Activated CD8-positive, alpha-beta T cell treated with anti-CD3 and anti-CD28 coated beads for 36 hours (primary cell): ENCODE data around the gene SLC25A2. TPM values are rescaled to one million over a fixed set of nuclear protein-coding genes. Genes with fewer than 3 reads are reported as not detected.
"Not testable (repeated sequence)": the region's sequence is repeated elsewhere in the genome, so short reads cannot be mapped to it uniquely, and the experiment has no call there.

Experiments used
- ATAC-seq: fragments of 200-7000 bp; cut with Tn5 transposase; one replicate; pipeline ENCODE4 v1.10.0; 2021; ENCODE audit warnings: mild to moderate bottlenecking, moderate library complexity
- CTCF ChIA-PET: fragments of 350-600 bp; sonication (Branson Sonifier 250); formaldehyde crosslinking; loops from one replicate; lab custom pipeline; 2021; ENCODE audit warnings: antibody characterized with exemption; lab: Charles Lee
- POLR2A ChIA-PET: fragments of 350-600 bp; sonication (Branson Sonifier 250); formaldehyde crosslinking; loops from one replicate; lab custom pipeline; 2021; ENCODE audit warnings: antibody characterized with exemption; lab: Charles Lee
- DNase-seq: peaks from one replicate; pipeline ENCODE4 v3.0.0-alpha.2; 2020
- H3K27ac Mint-ChIP-seq: one replicate; pipeline ENCODE4 v1.8.0; 2021; ENCODE audit warnings: mild to moderate bottlenecking, mixed read lengths
- H3K27me3 Mint-ChIP-seq: one replicate; pipeline ENCODE4 v1.8.0; 2021; ENCODE audit warnings: mixed read lengths
- H3K36me3 Mint-ChIP-seq: one replicate; pipeline ENCODE4 v1.8.0; 2021; ENCODE audit warnings: low read depth, mixed read lengths
- H3K4me1 Mint-ChIP-seq: one replicate; pipeline ENCODE4 v1.8.0; 2021; ENCODE audit warnings: low read depth, mixed read lengths
- H3K4me3 Mint-ChIP-seq: one replicate; pipeline ENCODE4 v1.8.0; 2021; ENCODE audit warnings: mild to moderate bottlenecking, moderate library complexity, mixed read lengths
- H3K9me3 Mint-ChIP-seq: one replicate; pipeline ENCODE4 v1.8.0; 2021; ENCODE audit warnings: mixed read lengths
- CTCF ChIP-seq: fragments of 200-600 bp; IDR thresholded peaks from one replicate; pipeline ENCODE4 v1.8.0; 2022; ENCODE audit warnings: antibody characterized with exemption, mild to moderate bottlenecking
- intact Hi-C: fragments of 100-400 bp; cut with micrococcal nuclease; formaldehyde crosslinking; loops from one replicate; pipeline ENCODE4 v1.10.0; 2022
- total RNA-seq, 2 experiments: library from RNA; stranded (reverse); gene quantifications; one replicate each; pipeline ENCODE4 v1.2.3, GENCODE V29; 2021

SLC25A2 gene
- under 1 TPM in 1 of 2 experiments, not detected in 1; 0.25 TPM for total RNA-seq

- Mint-ChIP-seq H3K27me3 (no peaks in the 10 kb centered on the region), H3K4me3 (no peak within 1 kb of the TSS), H3K36me3 (peaks cover 32% of the 10 kb centered on the region), H3K27ac (no peak within 1 kb of the TSS), H3K4me1 (no peaks in the 10 kb centered on the region), H3K9me3 (peaks cover 58% of the 10 kb centered on the region)
- ChIA-PET POLR2A (no interaction called here), CTCF (interaction anchor here (1.1 to 1.5 kb wide), 2 partner anchors 8 to 17 kb away, joined by 3 read pairs; partner anchors contain the start of gene TAF7)
- ATAC-seq (no peak), DNase-seq (no peak)
- intact Hi-C loops, result no loop called here
- no peak for TF ChIP-seq CTCF
Measured at GRCh38 chr5:141303756-141304155, at the start of gene SLC25A2. TSS of gene SLC25A2 (minus strand) at chr5:141304049. CDS start at chr5:141303865, 184 bp downstream.

DNA sequence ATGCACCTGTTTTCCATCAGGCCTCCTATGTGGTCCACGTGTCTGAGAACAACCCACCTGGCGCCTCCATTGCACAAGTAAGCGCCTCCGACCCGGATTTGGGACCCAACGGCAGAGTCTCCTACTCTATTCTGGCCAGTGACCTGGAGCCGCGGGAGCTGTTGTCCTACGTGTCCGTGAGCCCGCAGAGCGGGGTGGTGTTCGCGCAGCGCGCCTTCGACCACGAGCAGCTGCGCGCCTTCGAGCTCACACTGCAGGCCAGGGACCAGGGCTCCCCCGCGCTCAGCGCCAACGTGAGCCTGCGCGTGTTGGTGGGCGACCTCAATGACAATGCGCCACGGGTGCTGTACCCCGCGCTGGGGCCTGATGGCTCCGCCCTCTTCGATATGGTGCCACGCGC lies 47.7 kb upstream of the SLC25A2 start:
- ATAC-seq, result no peak
- H3K4me3 Mint-ChIP-seq, result no peak overlapping the region
- H3K27me3 Mint-ChIP-seq, result peaks cover 62% of the 10 kb centered on the region
- no peak overlapping the region for H3K27ac Mint-ChIP-seq
- DNase-seq, result no peak
- H3K4me1 Mint-ChIP-seq, result no peaks in the 10 kb centered on the region
- ChIA-PET CTCF (interaction anchor here (1.1 to 2.8 kb wide), 4 partner anchors 18 to 213 kb away, joined by 3 to 8 read pairs (median 6); partner anchors contain the start of genes PCDHGB3 and TAF7), POLR2A (no interaction called here)
- H3K36me3 Mint-ChIP-seq, result peaks cover 14% of the 10 kb centered on the region
- H3K9me3 Mint-ChIP-seq, result peaks cover 23% of the 10 kb centered on the region
- intact Hi-C loops, result no loop called here
- no peak for TF ChIP-seq CTCF

- peak; percentile 33 for TF ChIP-seq CTCF
- ChIA-PET CTCF (interaction anchor here (1.0 to 2.8 kb wide), 11 partner anchors 10 to 214 kb away, joined by 3 to 8 read pairs (median 5); partner anchors contain the start of genes PCDHGA10, PCDHGB2, PCDHGB3 and TAF7), POLR2A (no interaction called here)
- peak; percentile 56 for DNase-seq
- Mint-ChIP-seq H3K27ac (no peak within 1 kb of the TSS), H3K9me3 (peaks cover 18% of the 10 kb centered on the region), H3K4me3 (no peak within 1 kb of the TSS), H3K27me3 (peaks cover 53% of the 10 kb centered on the region), H3K36me3 (peaks cover 16% of the 10 kb centered on the region), H3K4me1 (no peaks in the 10 kb centered on the region)
- peak; percentile 60 for ATAC-seq
- intact Hi-C loops, result no loop called here
Measured at GRCh38 chr5:141349917-141350619, 46.2 kb upstream of the SLC25A2 start, which contains the start of gene PCDHGB1. TSS of gene PCDHGB1 (plus strand) at chr5:141350099. CDS start at chr5:141350261, 162 bp downstream.

DNA sequence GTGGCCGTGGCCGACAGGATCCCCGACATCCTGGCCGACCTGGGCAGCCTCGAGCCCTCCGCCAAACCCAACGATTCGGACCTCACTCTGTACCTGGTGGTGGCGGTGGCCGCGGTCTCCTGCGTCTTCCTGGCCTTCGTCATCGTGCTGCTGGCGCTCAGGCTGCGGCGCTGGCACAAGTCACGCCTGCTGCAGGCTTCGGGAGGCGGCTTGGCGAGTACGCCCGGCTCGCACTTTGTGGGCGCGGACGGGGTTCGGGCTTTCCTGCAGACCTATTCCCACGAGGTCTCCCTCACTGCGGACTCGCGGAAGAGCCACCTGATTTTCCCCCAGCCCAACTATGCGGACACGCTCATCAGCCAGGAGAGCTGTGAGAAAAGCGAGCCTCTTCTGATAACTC lies 42.2 kb upstream of the SLC25A2 start:
- H3K27ac Mint-ChIP-seq, ATAC-seq, H3K4me3 Mint-ChIP-seq, intact Hi-C loops, H3K4me1 Mint-ChIP-seq, DNase-seq: not testable (repeated sequence)
- ChIA-PET POLR2A (interaction anchor here (1.1 kb wide), 1 partner anchor 103 kb away, joined by 3 read pairs; no protein-coding TSS in a partner anchor), CTCF (interaction anchor here (1.5 kb wide), 1 partner anchor 9 kb away, joined by 3 read pairs; no protein-coding TSS in a partner anchor)
- H3K9me3 Mint-ChIP-seq, result peaks cover 32% of the 10 kb centered on the region
- H3K27me3 Mint-ChIP-seq, result peaks cover 52% of the 10 kb centered on the region
- peaks cover 14% of the 10 kb centered on the region for H3K36me3 Mint-ChIP-seq

DNA sequence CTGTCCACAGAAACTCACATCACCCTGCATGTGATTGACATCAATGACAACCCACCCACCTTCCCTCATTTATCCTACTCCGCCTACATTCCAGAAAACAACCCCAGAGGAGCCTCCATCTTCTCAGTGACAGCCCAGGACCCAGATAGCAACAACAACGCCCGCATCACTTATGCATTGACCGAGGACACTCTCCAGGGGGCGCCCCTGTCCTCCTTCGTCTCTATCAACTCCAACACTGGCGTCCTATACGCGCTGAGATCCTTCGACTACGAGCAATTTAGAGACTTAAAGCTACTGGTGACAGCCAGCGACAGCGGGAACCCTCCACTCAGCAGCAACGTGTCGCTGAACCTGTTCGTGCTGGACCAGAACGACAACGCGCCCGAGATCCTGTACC lies 41.5 kb upstream of the SLC25A2 start:
- no peak for ATAC-seq
- POLR2A ChIA-PET, result no interaction called here
- Mint-ChIP-seq H3K9me3 (peaks cover 32% of the 10 kb centered on the region), H3K27me3 (peaks cover 47% of the 10 kb centered on the region), H3K27ac (no peak overlapping the region), H3K4me1 (no peaks in the 10 kb centered on the region), H3K36me3 (peaks cover 11% of the 10 kb centered on the region), H3K4me3 (no peak overlapping the region)
- intact Hi-C loops, result no loop called here
- no peak for TF ChIP-seq CTCF
- DNase-seq, result no peak
- CTCF ChIA-PET, result interaction anchor here (1.5 kb wide), 2 partner anchors 10 to 136 kb away, joined by 3 read pairs; no protein-coding TSS in a partner anchor
